DMS153 treated with DMSO at 0.1 percent for 48 hours (cell line): ENCODE data around the gene FBRSL1.
A peak's percentile ranks its signal among the peaks of the same experiment; 100 is the strongest.

Source experiments
- DNase-seq: peaks from one replicate; lab custom pipeline; 2025; ENCODE audit not compliant: unreplicated experiment; lab: John Stamatoyannopoulos, UW

FBRSL1 gene

DNA sequence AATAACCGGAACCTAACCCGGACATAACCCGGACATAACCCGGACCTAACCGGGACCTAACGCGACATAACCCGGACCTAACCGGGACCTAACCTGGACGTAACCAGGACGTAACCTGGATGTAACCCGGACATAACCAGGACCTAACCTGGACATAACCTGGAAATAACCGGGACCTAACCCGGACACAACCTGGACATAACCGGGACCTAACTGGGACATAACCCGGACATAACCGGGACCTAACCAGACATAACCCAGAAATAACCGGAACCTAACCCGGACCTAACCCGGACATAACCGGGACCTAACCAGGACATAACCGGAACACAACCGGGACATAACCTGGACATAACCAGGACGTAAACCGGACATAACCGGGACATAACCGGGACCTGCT, 6.7 kb upstream of the FBRSL1 start:
- no peak for DNase-seq

DNA sequence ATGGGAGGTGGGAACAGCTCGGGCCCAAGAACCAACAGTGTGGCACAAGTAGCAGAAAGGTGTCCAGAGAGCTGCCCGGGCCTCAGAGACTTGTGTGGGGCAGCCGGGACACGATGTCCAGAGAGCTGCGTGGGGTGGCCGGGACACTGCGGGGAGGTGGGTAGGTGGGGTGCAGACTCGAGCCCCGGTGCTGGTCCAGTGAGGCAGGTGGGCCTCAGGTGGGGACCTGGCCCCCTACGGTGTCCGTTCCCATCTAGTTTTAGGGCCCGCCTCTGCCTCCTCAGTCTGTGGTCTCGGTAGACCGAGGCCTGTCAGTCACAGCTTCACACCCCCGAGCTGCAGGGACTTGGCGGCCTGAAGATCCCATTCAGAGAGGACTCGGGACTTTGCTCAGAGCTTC, 6.3 kb upstream of the FBRSL1 start:
- no peak for DNase-seq

DNA sequence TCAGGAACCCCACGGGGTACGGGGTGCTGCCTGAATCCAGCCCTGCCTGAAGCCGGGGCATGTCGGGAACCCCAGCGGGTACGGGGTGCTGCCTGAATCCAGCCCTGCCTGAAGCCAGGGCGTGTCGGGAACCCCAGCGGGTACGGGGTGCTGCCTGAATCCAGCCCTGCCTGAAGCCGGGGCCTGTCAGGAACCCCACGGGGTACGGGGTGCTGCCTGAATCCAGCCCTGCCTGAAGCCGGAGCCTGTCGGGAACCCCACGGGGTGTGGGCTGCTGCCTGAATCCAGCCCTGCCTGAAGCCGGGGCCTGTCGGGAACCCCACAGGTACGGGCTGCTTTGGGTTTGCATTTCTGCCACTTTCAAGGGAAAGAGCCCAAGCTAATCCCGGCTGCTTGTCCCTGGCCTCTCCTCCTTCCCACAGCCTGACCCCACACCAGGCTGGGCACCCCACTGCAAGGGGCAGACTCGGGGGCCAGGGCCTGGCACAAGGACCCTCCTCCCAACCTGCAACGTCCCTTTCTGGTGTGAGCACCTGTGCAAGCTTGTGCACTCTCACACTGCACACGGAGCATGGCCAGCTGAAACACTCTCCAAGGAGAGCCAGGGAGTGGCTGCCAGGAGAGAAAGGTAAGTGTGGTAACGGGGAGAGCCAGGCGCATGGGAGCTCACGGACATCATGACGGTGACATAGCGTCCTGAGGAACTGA, 5.6 kb upstream of the FBRSL1 start:
- DNase-seq: no peak

DNA sequence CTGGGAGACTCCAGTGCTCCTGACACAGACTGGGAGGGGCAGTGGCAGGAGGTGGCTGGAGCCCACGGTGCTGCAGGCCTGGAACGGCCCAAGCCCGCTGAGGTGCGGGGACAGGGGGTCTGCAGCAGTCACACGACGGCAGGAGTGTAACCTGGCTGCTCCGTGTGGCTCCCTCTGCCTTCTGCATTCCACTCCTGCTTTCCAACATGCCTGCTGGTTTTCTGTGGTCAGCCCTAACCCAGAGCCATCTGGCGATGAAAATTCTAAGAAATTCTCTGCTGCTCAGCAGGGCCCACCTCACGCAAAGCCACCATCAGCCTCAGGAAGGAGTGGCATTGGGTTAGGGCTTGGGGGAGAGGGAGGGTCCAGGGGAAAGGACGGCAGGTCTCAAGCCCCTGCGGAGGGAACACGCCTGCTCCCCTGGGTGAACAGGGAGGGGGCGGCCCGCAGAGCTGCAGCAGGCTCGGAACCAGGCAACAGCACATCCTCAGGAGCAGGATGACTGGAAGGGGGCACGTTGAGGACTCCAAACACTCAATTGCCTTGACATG, 5.0 kb upstream of the FBRSL1 start:
- no peak for DNase-seq

DNA sequence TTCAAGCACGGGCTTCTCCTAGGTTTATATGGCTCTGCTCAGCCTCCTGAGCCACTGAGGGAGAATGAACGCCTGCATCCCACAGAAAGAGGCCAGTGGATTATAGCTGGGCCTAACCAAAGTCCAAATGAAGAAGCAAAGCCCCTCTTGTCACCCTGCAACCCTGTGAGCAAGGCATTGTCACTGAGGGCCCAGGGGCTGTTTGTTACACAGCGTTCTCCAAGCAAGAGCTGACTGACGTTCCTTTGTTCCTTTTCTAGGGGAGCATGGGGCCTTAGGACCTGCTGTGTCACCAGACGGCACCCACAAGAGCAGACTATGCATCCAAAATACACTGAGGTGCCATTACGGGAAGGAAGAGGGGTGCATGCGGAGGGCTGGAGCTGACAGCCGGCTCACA, 4.3 kb upstream of the FBRSL1 start:
- no peak for DNase-seq

DNA sequence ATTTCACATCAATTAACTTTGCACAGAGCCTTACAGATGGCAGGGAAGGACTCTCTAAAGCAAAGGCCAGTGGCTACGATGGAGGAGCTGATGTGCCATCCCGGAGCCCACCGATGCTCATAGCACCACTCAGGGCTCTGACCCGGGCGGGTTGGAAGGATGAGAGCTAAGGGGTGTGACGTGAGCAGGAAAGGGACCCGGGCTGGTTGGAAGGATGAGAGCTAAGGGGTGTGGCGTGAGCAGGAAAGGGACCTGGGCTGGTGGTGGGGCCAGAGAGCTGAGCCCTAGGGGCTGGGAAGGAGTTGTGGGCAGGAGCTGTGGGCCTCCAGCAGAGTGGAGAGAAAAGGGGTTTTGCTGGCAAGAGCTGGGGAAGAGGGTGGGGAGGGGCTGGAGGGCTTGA, 3.8 kb upstream of the FBRSL1 start:
- no peak for DNase-seq

DNA sequence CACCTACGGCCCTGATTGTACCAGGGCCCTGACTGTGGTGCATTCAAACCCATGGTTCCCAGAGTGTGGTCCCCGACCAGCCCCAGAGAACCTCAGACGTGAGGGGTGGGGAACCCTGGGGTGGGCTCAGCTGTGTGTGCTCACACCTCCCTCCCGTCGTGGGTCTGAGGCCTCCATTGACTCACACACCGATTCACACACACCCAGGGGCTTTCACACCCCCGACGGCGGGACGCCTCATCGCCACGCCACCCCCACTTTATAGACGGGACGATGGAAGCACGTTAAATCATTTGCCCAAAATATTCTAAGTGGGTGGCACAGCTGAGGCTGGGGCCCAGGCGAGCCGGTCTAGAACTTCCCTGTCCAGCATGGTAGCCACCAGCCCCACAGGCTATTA, 3.4 kb upstream of the FBRSL1 start:
- no peak for DNase-seq

DNA sequence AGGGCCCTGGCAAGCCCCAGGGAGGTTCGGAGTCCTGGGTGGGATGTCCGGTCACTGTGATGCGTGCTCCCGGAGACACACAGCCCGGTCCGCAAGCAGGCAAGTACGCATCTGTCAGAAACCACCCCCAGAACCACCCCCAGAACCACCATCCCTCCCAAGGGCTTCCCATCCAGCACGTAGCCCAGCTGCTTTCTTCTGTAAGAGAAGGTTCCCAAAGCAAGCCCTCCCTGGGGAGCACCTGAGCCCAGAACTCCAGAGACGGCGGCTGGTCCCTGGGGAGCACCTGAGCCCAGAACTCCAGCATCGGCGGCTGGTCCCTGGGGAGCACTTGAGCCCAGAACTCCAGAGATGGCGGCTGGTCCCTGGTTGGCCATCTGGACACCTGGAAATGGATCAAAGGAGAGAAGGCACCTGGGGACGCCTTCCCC, 2.6 kb upstream of the FBRSL1 start:
- DNase-seq: peak; percentile 74

DNA sequence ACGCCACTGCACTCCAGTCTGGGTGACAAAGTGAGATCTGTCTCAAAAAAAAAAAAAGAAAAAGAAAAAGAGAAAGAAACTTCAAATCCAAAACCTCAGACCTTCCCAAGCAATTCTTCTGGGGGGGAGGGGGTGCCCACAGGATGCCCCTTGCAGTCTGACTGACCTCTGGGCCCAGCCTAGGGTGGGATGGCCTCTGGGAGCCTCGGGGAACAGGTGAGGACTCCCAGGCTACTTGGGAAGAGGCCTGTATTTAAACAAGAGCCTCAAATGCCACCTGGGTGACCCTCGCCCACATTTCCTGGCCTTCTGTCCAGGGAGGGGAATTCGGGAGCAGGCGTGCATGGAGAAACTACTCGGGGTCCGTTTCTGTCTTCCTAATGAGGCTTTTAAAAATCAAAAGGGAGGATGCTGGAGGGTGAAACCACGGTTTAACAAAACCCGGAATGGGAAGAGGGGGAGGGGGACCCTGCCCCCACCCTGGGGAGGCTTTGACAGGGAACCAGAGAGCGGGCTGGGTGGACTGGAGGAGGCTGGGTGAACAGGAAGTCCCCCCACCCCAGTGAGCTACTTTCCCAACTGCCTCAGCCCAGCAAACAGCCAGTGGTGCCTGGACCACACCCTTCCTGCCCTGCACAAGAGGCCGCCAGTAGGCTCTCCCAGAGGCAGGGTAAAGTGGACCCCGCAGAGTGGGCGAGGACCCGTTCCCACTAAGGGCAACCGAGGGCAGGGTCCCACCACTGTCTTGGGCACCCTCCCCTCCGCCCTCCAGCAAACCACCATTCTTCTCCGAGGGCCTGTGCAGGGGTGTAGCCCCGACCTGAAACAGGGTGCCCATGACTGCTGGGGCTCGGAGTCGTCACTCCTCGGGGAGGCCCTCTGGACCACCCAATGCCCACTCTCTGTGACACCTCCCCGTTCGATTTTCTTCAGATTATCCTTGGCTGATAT, 1.5 kb upstream of the FBRSL1 start:
- DNase-seq: peak; percentile 48

DNA sequence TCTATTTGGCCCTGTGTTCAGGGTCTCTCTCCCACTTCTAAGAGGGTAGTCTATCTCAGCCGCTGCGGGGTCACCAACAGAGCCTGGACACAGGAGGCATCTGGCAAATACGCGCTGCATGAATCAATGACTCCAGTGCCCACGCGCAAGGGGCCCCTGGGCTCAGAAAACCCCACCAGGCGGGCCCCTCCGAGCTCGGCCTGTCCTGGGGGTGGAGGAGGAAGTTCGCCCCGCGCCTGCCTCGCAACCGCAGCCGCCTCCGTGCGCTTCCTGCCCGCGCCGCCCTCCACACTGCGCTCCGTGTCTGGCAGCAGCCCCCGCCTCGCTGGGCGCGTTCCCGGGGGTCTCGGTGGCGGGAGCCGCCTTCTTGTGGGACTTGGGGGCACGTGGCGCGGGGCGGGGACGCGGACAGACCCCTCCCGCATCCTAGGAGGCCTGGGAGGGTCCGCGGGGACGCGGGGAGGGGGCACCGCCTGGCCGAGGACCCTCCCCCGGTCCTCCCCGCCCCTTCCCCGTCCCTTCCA, 811 bp upstream of the FBRSL1 start:
- DNase-seq: no peak

DNA sequence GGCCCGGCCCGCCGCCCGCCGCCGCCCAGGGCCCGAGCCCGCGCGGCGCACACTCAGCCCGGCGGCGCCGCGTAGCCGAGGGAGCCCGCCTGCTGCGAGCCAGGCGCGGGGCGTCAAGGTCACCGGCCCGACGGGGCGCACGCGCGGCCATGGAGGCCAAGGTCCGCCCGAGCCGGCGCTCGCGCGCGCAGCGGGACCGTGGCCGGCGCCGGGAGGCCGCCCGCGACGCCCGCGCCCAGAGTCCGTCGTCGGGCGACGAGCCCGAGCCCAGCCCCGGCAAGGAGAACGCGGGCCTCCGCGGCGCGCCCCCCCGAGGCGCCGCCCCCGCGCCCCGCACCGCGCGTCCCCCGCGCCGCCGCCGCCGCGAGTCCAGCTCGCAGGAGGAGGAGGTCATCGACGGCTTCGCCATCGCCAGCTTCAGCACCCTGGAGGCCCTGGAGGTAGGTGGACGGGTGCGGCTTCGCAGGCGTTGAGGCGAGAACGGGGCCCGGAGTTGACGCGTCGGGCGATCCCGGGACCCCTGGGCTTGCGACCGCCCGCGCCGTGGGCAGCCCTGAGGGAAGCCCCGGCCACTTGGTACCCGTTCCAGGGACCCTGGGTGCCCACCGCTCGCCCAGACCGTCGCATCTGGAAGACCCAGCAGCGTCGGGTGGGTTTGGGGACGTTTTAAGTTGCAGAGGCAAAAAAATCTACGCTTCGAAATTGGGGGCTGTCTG, 629 bp downstream of the FBRSL1 start:
- DNase-seq: no peak

DNA sequence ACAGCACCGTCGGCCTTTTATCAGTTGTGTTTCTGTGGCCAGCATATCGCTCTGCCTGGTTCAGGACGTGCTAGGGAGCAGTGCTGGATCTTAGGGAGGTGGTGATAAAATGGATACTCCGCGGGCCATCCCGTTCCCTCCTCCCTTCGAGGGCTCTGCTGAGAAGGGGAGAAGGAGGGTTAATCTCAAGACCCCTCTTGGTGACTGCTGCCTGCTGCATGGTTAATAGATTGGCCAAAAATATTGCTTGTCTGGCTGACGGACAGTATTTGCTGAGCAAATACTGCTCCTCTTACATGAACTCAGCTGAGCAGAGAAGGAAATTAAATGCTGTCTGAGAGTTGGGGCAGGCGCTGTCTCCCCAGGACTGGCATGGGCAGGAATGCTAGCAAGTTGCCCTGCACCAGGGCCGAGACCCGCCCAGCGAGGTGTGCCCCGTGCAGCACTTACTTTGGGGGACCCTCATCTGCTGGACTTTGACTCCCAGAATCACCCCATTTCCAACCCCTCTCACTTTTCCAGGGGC, 1.2 kb downstream of the FBRSL1 start:
- DNase-seq: no peak

DNA sequence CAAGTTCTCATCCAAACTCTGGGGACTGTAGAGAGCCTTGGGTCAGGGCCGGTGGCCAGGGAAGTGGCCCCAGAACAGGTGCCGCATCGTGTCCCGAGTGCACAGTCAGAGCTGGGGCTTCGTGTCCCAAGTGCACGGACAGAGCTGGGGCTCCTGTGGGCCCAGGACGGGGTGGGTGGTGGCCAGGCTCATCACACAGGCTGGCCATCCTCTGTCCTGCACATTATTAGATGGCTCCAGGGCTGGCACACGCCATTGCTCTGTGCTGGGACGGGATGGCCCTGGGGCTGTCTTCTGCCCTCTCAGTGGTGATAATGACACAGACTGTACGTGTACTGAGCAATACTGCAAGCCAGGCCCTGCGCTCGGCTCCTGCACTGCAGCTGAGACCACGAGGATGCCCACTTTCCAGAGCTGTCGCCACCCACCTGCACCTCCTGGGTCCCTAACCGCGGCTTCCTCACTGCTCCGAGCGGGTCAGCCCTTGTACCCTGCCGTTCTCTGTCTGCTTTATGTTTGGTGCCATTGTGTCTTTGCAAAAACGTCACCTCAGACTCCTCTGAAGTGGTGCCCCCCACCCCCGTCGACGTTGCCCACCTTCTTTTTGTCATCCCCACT, 1.9 kb downstream of the FBRSL1 start:
- DNase-seq: no peak

DNA sequence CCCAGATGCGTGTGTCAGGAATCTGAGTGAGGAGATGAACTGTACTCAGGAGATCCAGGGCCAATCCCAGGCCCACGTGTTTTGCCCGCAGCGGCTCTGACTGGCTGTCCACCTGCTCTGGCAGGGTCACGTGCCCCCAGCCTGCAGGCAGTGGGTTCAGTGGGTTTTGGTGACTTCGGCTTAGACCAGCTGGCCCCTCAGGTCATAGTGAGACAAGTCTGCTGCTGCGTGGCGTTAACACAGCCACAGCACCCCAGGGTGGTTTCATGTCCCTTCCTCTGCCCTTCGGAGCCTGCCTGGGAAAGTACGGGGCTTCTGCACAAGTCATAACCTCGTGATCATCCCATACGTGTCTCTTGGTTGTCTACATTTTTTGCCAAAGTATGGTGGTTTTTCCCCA, 2.6 kb downstream of the FBRSL1 start:
- no peak for DNase-seq

DNA sequence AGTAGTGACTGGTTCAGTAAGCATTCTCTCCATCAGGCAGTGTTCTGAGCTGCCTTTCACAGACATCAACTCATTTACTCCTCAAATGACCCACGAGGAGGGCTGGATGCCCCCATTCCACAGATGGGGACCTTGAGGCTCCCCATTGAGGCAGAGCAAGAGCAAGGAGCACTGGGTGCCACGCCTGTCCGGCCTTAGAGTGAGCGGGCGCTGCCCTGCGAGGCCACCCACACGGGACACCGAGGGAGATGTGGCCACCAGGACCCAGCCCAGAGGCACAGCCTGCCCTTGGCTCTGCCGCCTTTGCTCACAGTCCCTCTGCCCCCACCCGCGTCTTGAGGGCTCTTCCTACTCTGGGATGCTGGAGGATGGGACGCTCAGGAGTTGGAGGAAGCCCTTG, 3.0 kb downstream of the FBRSL1 start:
- no peak for DNase-seq

DNA sequence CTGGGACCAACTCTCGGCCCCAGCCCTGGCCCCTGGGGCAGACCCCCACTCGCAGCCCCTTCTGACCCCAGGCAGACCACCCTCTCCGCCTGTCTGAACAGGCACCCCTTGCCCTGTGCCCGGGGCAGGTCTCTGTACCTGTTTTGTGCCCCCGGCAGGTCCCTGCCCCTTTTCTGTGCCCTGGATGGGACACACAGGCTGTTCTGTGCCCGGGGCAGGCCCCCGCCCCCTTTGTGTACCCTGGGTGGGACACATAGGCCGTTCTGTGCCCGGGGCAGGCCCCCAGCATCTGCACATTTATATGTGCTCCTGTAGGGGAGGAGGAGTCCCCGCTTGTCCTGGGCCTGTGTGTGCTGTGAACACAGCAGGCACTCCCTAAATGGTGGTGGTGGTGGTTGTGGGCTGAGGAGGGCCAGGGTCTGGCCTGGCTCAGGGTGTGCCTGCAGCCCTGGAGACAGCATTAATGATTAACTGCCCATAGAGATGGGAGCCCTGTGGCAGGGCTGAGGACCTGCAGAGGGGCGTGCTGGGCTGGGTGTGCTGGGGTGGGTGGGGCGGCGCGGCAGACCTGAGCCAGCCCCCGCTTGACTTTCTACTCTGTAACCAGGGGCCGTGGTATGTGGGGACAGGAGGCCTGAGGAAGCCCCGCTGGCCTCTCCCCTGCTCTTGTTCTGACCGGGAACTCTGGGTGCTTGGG, 3.7 kb downstream of the FBRSL1 start:
- no peak for DNase-seq

DNA sequence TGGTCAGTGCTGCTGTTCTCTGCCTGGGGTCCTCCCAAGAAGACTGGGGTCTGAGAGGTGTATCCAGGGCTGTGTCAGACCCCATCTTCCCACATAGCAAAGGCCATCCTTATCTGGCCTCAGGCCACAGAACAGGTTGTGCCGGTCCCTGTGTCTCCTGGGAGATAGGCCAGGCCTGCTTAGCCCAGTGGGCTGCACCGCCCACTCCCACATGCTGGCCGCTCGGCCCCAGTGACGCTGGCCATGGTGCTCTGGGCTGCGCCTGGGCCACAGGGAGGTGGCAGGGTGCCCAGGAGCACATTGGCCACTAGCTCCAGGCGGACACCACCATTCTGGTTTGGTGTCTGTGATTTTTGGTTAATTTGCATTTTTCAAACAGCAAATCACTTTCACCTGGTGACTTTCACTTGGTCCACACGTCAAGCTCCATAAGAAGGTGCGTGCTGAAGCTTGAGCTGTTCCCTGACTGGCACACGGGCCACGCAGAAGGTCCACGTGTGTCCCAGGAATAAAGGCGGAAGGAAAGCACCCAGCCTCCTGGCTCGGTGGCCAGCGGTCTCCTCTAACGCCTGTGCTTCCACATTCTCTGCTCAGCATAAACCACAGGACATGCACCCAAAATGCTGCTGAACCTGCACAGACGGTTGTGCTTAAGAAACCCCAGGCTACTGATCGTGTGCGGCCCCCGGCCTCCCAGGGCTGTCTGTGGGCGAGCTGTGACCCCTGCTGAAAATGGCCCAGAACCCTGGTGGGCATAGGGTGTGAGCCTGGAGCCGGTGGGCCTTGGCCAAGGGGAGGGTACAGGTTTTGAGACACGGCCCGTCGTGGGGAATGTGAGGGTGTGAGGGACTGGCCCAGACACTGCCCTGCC, 4.6 kb downstream of the FBRSL1 start:
- DNase-seq: no peak

DNA sequence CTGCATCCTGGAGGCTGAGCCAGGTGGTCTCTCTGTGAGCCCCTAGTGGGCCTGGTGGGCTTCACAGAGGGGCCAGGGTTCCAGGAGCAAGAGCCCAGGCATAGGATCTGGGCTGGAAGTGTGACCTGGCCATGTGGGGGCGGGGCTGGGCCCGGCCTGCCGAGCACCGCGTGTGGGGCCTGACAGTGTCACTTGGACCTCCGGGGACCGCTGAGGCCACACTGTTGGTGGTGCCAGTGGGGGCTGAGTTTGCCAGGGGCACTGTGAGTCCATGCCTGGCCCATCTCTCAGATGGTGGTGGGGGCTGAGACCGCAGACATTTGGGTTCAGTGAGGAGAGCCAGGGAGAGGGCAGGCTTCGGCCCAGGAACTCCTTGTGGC, 5.2 kb downstream of the FBRSL1 start:
- DNase-seq: no peak
